ENCODE measurements around the gene ANKS1B. TPM values are rescaled to one million over a fixed set of nuclear protein-coding genes. Genes with fewer than 3 reads are reported as not detected.

ANKS1B gene
- total and polyA plus RNA-seq, 2 of the 4 experiments (the other 2 are of a cell fraction) = 0.17 to 0.18 TPM

DNA sequence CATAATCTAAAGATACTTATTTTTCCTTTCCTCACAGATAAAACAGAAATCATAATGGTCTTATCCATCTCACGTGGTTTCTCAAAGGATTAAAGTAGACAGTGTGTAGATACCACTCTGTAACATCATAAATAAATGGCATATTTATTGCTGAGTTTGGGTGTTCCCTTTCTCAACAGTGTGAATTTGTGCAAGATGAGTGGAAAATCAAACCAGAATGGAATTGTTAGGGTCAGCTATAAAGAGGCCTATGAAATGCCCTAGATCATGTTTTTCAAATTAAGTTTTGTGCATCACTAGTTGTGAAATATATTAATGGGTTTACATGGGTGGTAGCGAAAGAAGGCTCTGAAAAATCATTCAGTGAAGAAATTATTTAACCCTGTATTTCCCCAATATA is 553.5 kb downstream of the ANKS1B start:
- no peak overlapping the region for H3K4me3 ChIP-seq (ENCODE audit: insufficient read depth, low read depth, low read length)
- no peak overlapping the region for H3K18ac ChIP-seq (ENCODE audit: low read depth, low read length)
- no peak overlapping the region for H3K14ac ChIP-seq (replicated peaks; ENCODE audit: low read depth, low read length)
- H3K9me3 ChIP-seq (ENCODE audit: control insufficient read depth, insufficient read depth, low read length) = 0 out of 2 replicates have a peak, but pooled peaks cover 4% of the 10 kb centered on the region
- H3K4me2 ChIP-seq (ENCODE audit: low read depth, low read length) = no peak overlapping the region
- dilution Hi-C loops (cut with HindIII; ENCODE audit: low sequenced_read_pairs, unreplicated experiment) = no loop called here
- H4K20me1 ChIP-seq (ENCODE audit: insufficient read depth, low read length) = no peaks in the 10 kb centered on the region
- no peaks in the 10 kb centered on the region for H3K27me3 ChIP-seq (ENCODE audit: control insufficient read depth, insufficient read depth, low read length)
- DNase-seq = no peak
- H2BK20ac ChIP-seq (ENCODE audit: low read depth, low read length) = no peak overlapping the region
- no peaks in the 10 kb centered on the region for H3K4me1 ChIP-seq (ENCODE audit: control insufficient read depth, insufficient read depth, low read length)
- H2BK120ac ChIP-seq (ENCODE audit: low read depth, low read length) = no peak overlapping the region
- intact Hi-C loops (cut with micrococcal nuclease) = no loop called here
- no peak overlapping the region for H2AK5ac ChIP-seq (ENCODE audit: low read depth, low read length)
- H3K9me1 ChIP-seq (ENCODE audit: insufficient read depth, low read length) = no peaks in the 10 kb centered on the region
- TF ChIP-seq CHD1 (IDR thresholded peaks at IDR 0.05; ENCODE audit: low read depth, low read length) = no peak
- TF ChIP-seq RFX5 (IDR thresholded peaks at IDR 0.05; ENCODE audit: low read depth, low read length) = no peak
- TF ChIP-seq, protein P1, sequence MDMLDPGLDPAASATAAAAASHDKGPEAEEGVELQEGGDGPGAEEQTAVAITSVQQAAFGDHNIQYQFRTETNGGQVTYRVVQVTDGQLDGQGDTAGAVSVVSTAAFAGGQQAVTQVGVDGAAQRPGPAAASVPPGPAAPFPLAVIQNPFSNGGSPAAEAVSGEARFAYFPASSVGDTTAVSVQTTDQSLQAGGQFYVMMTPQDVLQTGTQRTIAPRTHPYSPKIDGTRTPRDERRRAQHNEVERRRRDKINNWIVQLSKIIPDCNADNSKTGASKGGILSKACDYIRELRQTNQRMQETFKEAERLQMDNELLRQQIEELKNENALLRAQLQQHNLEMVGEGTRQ (IDR thresholded peaks at IDR 0.05; ENCODE audit: low read depth, low read length) = no peak
- TF ChIP-seq SMC3 (IDR thresholded peaks at IDR 0.05; ENCODE audit: low read depth, low read length) = no peak
- TF ChIP-seq MAFK (IDR thresholded peaks at IDR 0.05; ENCODE audit: low read depth, low read length) = no peak
- TF ChIP-seq BHLHE40 (IDR thresholded peaks at IDR 0.05; ENCODE audit: low read depth, low read length) = no peak
- TF ChIP-seq FOS (IDR thresholded peaks at IDR 0.05; ENCODE audit: low read depth, low read length) = no peak
- TF ChIP-seq MXI1 (IDR thresholded peaks at IDR 0.05; ENCODE audit: borderline replicate concordance, low read depth, low read length) = no peak
- no peak for TF ChIP-seq RAD21 (IDR thresholded peaks at IDR 0.05; ENCODE audit: low read length)
- TF ChIP-seq, protein P2, sequence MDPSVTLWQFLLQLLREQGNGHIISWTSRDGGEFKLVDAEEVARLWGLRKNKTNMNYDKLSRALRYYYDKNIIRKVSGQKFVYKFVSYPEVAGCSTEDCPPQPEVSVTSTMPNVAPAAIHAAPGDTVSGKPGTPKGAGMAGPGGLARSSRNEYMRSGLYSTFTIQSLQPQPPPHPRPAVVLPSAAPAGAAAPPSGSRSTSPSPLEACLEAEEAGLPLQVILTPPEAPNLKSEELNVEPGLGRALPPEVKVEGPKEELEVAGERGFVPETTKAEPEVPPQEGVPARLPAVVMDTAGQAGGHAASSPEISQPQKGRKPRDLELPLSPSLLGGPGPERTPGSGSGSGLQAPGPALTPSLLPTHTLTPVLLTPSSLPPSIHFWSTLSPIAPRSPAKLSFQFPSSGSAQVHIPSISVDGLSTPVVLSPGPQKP (IDR thresholded peaks at IDR 0.05; ENCODE audit: borderline replicate concordance, low read depth, low read length) = no peak
- TF ChIP-seq CEBPB (IDR thresholded peaks at IDR 0.05; ENCODE audit: low read depth, low read length) = no peak
- no peak for TF ChIP-seq RCOR1 (IDR thresholded peaks at IDR 0.05; ENCODE audit: insufficient replicate concordance, low read length)
- no peak for TF ChIP-seq MAZ (IDR thresholded peaks at IDR 0.05; ENCODE audit: borderline replicate concordance, low read depth, low read length)
- no peak for TF ChIP-seq NFE2L2 (IDR thresholded peaks at IDR 0.05; ENCODE audit: low read depth, low read length)
- ATAC-seq (ENCODE audit: low read depth) = no peak
- no peak overlapping the region for H3K9ac ChIP-seq (ENCODE audit: low read depth, low read length)
- H2BK5ac ChIP-seq (ENCODE audit: low read depth, low read length, poor library complexity, severe bottlenecking) = no peak overlapping the region
- H4K91ac ChIP-seq (ENCODE audit: insufficient read depth, low read depth, low read length) = no peak overlapping the region
- no TSS peak for BruUV-seq (replicated peaks)
- H2AK9ac ChIP-seq (replicated peaks; ENCODE audit: low read depth, low read length, poor library complexity) = no peak overlapping the region
- no peak overlapping the region for H3K56ac ChIP-seq (ENCODE audit: extremely low read depth, insufficient read depth, low read length)
- ChIA-PET POLR2A (ENCODE audit: unreplicated experiment) (no interaction called here), CTCF (no interaction called here)
- H2BK15ac ChIP-seq (ENCODE audit: low read depth, low read length) = no peak overlapping the region
- no peak overlapping the region for H4K5ac ChIP-seq (ENCODE audit: low read depth, low read length)
- H3K36me3 ChIP-seq (ENCODE audit: control insufficient read depth, insufficient read depth, low read length) = no peaks in the 10 kb centered on the region
- no CpG with 5 or more reads among the region's 2 CpGs for WGBS, 2 experiments (ENCODE audit: extremely low coverage in 2 of 2, insufficient read length in 1 of 2)
- no peak overlapping the region for H2AFZ ChIP-seq (replicated peaks; ENCODE audit: low read length, poor library complexity)
- H3K79me1 ChIP-seq (ENCODE audit: low read depth in 1 of 2, low read length in 2 of 2) = no peaks in the 10 kb centered on the region
- in situ Hi-C loops (cut with MboI; ENCODE audit: low sequenced_read_pairs) = no loop called here
- no peak overlapping the region for H3K4ac ChIP-seq (ENCODE audit: low read depth, low read length)
- no peak overlapping the region for H4K8ac ChIP-seq (ENCODE audit: low read depth in 2 of 2, low read length in 2 of 2)
- no peak overlapping the region for H3K23ac ChIP-seq (ENCODE audit: low read depth, low read length)
- H3K27ac ChIP-seq (ENCODE audit: insufficient read depth, low read length) = no peak overlapping the region

All from IMR-90 (cell line).